Measurements from ENCODE around the gene CREB3L2. TPM values are rescaled to one million over a fixed set of nuclear protein-coding genes. Genes with fewer than 3 reads are reported as not detected.
"Not testable (repeated sequence)": the region's sequence is repeated elsewhere in the genome, so short reads cannot be mapped to it uniquely, and the experiment has no call there.

CREB3L2 gene
- 10 to 100 TPM; 16.4 to 37.0 (median 19.9) TPM for total RNA-seq

- 0% methylated on average over 42 of the region's 47 CpGs; no CpG with 5 or more reads in 1 of the 2 donors for WGBS, 2 donors (ENCODE audit: low coverage in 1 of 2)
- no peaks in the 10 kb centered on the region for H3K9me3 ChIP-seq
- no peaks in the 10 kb centered on the region for H3K36me3 ChIP-seq
- H3K27ac ChIP-seq: peak within 1 kb of the TSS; percentile 94 to 99 (median 96)
- intact Hi-C loops (cut with DNase I; ENCODE audit: low total_unique reads) (loop anchor here (5.0 kb wide), 1 partner anchor 84 kb away; no protein-coding TSS in a partner anchor), in situ Hi-C loops (cut with MboI; ENCODE audit: low pct_ligation_motif_present in 1 of 4, low pct_unique_long_range_greater_than_20kb in 1 of 4, low sequenced_read_pairs in 3 of 4) (loop anchor here in 2 of 4 donors (10.0 to 25.0 kb wide), 2 partner anchors 87 to 339 kb away; no protein-coding TSS in a partner anchor)
- H3K4me1 ChIP-seq: peaks cover 6 to 41% (median 17%) of the 10 kb centered on the region in 4 donors
- H3K27me3 ChIP-seq: no peaks in the 10 kb centered on the region
- peak; percentile 79 for TF ChIP-seq POLR2A (IDR thresholded peaks at IDR 0.05)
- peak; percentile 93 to 98 (median 95) for TF ChIP-seq POLR2AphosphoS5 (IDR thresholded peaks at IDR 0.05)
- TF ChIP-seq CTCF (IDR thresholded peaks at IDR 0.05): no peak
- no peak for TF ChIP-seq EP300 (IDR thresholded peaks at IDR 0.05; ENCODE audit: low read depth)
- H3K4me3 ChIP-seq: peak within 1 kb of the TSS; percentile 74 to 95 (median 82)
- DNase-seq: peak; percentile 68
These were observed at the start of gene CREB3L2 for GRCh38 chr7:138001529-138002095. CREB3L2 (minus strand) TSS chr7:138002086; CDS start chr7:138001705, 381 bp downstream.

GRCh38 chr7:138049505-138050116, 47.7 kb upstream of the CREB3L2 start:
- DNase-seq: no peak
- no peaks in the 10 kb centered on the region for H3K27me3 ChIP-seq
- in situ Hi-C loops (cut with MboI; ENCODE audit: low pct_ligation_motif_present in 1 of 4, low pct_unique_long_range_greater_than_20kb in 1 of 4, low sequenced_read_pairs in 3 of 4) (no loop called here), intact Hi-C loops (cut with DNase I; ENCODE audit: low total_unique reads) (no loop called here)
- H3K4me1 ChIP-seq: no peaks in the 10 kb centered on the region
- no peaks in the 10 kb centered on the region for H3K36me3 ChIP-seq
- no peak overlapping the region for H3K27ac ChIP-seq
- no peak for TF ChIP-seq POLR2A (IDR thresholded peaks at IDR 0.05)
- TF ChIP-seq POLR2AphosphoS5 (IDR thresholded peaks at IDR 0.05): no peak
- TF ChIP-seq CTCF (IDR thresholded peaks at IDR 0.05): no peak
- no peak for TF ChIP-seq EP300 (IDR thresholded peaks at IDR 0.05; ENCODE audit: low read depth)
- no peak overlapping the region for H3K4me3 ChIP-seq
- H3K9me3 ChIP-seq: no peaks in the 10 kb centered on the region
- WGBS, 2 donors (ENCODE audit: low coverage in 1 of 2): 83 to 85% methylated on average over 1 of the region's 1 CpG

GRCh38 chr7:138047907-138048306, 46.0 kb upstream of the CREB3L2 start:
- TF ChIP-seq POLR2A (IDR thresholded peaks at IDR 0.05) (no peak), POLR2AphosphoS5 (IDR thresholded peaks at IDR 0.05) (no peak), CTCF (IDR thresholded peaks at IDR 0.05) (no peak), EP300 (IDR thresholded peaks at IDR 0.05; ENCODE audit: low read depth) (no peak)

GRCh38 chr7:138044897-138045296, 43.0 kb upstream of the CREB3L2 start:
- Histone ChIP-seq H3K9me3 (no peaks in the 10 kb centered on the region), H3K27me3 (no peaks in the 10 kb centered on the region), H3K4me3 (no peak overlapping the region), H3K36me3 (no peaks in the 10 kb centered on the region), H3K27ac (no peak overlapping the region), H3K4me1 (no peaks in the 10 kb centered on the region)
- DNase-seq: no peak
- in situ Hi-C loops (cut with MboI; ENCODE audit: low pct_ligation_motif_present in 1 of 4, low pct_unique_long_range_greater_than_20kb in 1 of 4, low sequenced_read_pairs in 3 of 4) (no loop called here), intact Hi-C loops (cut with DNase I; ENCODE audit: low total_unique reads) (no loop called here)
- TF ChIP-seq CTCF (IDR thresholded peaks at IDR 0.05) (no peak), POLR2AphosphoS5 (IDR thresholded peaks at IDR 0.05) (no peak), POLR2A (IDR thresholded peaks at IDR 0.05) (no peak), EP300 (IDR thresholded peaks at IDR 0.05; ENCODE audit: low read depth) (no peak)
- 85 to 93% methylated on average over 2 of the region's 2 CpGs for WGBS, 2 donors (ENCODE audit: low coverage in 1 of 2)

More at GRCh38 chr7:138047907-138048306, 46.0 kb upstream of the CREB3L2 start:
- Histone ChIP-seq H3K27ac (no peak overlapping the region), H3K4me1 (no peaks in the 10 kb centered on the region), H3K4me3 (no peak overlapping the region), H3K36me3 (no peaks in the 10 kb centered on the region), H3K27me3 (no peaks in the 10 kb centered on the region), H3K9me3 (no peaks in the 10 kb centered on the region)
- in situ Hi-C loops (cut with MboI; ENCODE audit: low pct_ligation_motif_present in 1 of 4, low pct_unique_long_range_greater_than_20kb in 1 of 4, low sequenced_read_pairs in 3 of 4): no loop called here
- intact Hi-C loops (cut with DNase I; ENCODE audit: low total_unique reads): no loop called here
- WGBS, 2 donors (ENCODE audit: low coverage in 1 of 2): 88 to 100% methylated on average over 1 to 3 of the region's 3 CpGs
- DNase-seq: no peak

- whole genome bisulfite sequencing, 2 donors (ENCODE audit: low coverage in 1 of 2): 13 to 32% methylated on average over 1 of the region's 1 CpG
- in situ Hi-C loops (cut with MboI; ENCODE audit: low pct_ligation_motif_present in 1 of 4, low pct_unique_long_range_greater_than_20kb in 1 of 4, low sequenced_read_pairs in 3 of 4); DNase-seq; H3K9me3 ChIP-seq; H3K4me1 ChIP-seq; H3K27me3 ChIP-seq; H3K36me3 ChIP-seq; H3K27ac ChIP-seq; intact Hi-C loops (cut with DNase I; ENCODE audit: low total_unique reads); H3K4me3 ChIP-seq: not testable (repeated sequence)
These were observed 38.2 kb upstream of the CREB3L2 start for GRCh38 chr7:138040063-138040462.
